Measurements from ENCODE around the gene KLF18. TPM values are rescaled to one million over a fixed set of nuclear protein-coding genes. Genes with fewer than 3 reads are reported as not detected.

KLF18 gene
- total RNA-seq (not detected), polyA plus RNA-seq (not detected)
- long read RNA-seq, donor 1, result 0 reads
- long read RNA-seq, donor 2, result 0 reads
- long read RNA-seq, donor 3, result 0 reads
- long read RNA-seq, donor 4, result 0 reads

DNA sequence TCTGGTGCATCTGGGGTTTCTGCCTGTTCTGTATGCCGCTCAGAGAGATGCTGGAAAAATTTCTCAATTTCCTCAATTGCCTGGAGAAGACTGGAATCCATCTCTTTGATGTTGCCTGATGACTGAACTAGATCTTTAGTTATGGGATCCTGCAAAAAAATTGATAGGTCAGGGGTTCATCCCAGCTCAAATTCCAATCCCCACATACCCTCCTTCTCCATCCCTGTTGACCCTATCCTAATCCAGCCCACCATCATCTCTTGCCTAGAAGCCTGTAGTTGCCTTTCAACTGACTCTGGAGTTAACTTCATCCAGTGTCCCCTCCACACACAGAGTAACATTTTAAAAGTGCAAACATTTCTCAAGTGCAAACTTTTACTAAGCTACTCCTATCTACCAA is at the start of gene KLF18:
KLF18 (minus strand) TSS at position 101 of the 400 bp plus-strand sequence; CDS start at position 101, 0 bp downstream.
- no peak for ATAC-seq

DNA sequence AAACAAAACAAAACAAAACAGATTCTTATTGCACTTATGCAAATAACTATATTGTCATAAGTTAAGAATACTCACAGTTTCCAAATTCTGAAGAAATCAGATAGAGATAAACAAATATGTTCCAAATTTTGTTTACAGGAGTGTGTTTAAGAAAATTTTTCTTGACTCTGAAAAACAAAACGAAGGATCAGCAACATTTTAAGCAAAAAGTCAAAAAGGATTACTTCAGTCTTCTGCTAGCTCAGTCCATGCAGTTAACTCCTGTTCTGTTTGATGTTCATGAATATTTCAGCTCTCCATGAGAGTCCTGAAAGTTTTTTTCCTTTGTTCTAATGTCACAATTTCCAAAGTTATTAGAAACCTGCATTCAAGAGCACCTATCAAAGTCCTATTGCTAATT is 33.2 kb upstream of the KLF18 start:
- H3K27me3 ChIP-seq (ENCODE audit: control insufficient read depth, insufficient read depth), result no peaks in the 10 kb centered on the region
- intact Hi-C loops (cut with DNase I), result no loop called here
- H3K27ac ChIP-seq (ENCODE audit: low read length), result no peak overlapping the region
- H3K4me3 ChIP-seq (ENCODE audit: low read length), result no peak overlapping the region
- 68% methylated on average over 1 of the region's 1 CpG for WGBS
- ATAC-seq, result no peak
- no peak for DNase-seq
- H3K4me1 ChIP-seq (ENCODE audit: control insufficient read depth, insufficient read depth, low read length), result no peaks in the 10 kb centered on the region
- H3K9me3 ChIP-seq (ENCODE audit: control insufficient read depth, low read length), result no peaks in the 10 kb centered on the region

More for the DNA sequence above, at the start of gene KLF18:
- intact Hi-C loops (cut with DNase I), result no loop called here
- WGBS, result 89% methylated on average over 1 of the region's 1 CpG
- Histone ChIP-seq H3K4me3 (ENCODE audit: low read length) (no peak within 1 kb of the TSS), H3K9me3 (ENCODE audit: control insufficient read depth, low read length) (no peaks in the 10 kb centered on the region), H3K4me1 (ENCODE audit: control insufficient read depth, insufficient read depth, low read length) (no peaks in the 10 kb centered on the region), H3K27ac (ENCODE audit: low read length) (no peak within 1 kb of the TSS), H3K27me3 (ENCODE audit: control insufficient read depth, insufficient read depth) (no peaks in the 10 kb centered on the region)
- no peak for DNase-seq

DNA sequence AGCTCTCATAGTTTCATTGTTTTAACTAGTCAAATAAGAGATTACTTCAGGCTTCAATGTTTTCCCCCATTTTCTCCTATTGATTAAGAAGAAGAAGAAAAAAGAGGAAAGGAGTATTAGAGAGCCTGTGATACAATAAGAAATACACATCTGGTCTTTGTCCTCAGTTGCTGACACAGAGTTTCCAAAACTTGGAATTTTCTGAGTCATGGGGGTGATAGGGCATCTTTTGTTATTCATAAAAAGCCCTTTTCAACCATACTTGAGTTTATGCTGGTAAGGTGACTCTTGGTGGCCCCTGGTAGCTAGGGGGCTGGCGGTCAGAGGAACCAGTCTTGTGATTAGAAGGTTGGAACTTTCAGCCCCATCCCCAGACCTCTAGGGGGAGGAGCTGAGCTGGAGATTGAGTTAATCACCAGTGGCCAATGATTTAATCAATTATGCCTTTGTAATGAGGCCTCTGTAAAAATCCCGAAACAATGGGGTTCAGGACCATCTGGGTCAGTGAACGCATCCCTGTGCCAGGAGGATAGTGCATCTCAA is 28.9 kb upstream of the KLF18 start:
- Histone ChIP-seq H3K27me3 (ENCODE audit: control insufficient read depth, insufficient read depth) (no peaks in the 10 kb centered on the region), H3K27ac (ENCODE audit: low read length) (no peak overlapping the region), H3K9me3 (ENCODE audit: control insufficient read depth, low read length) (no peaks in the 10 kb centered on the region), H3K4me3 (ENCODE audit: low read length) (no peak overlapping the region), H3K4me1 (ENCODE audit: control insufficient read depth, insufficient read depth, low read length) (no peaks in the 10 kb centered on the region)
- 83% methylated on average over 3 of the region's 3 CpGs for WGBS
- intact Hi-C loops (cut with DNase I), result no loop called here
- no peak for DNase-seq
- ATAC-seq, result no peak

DNA sequence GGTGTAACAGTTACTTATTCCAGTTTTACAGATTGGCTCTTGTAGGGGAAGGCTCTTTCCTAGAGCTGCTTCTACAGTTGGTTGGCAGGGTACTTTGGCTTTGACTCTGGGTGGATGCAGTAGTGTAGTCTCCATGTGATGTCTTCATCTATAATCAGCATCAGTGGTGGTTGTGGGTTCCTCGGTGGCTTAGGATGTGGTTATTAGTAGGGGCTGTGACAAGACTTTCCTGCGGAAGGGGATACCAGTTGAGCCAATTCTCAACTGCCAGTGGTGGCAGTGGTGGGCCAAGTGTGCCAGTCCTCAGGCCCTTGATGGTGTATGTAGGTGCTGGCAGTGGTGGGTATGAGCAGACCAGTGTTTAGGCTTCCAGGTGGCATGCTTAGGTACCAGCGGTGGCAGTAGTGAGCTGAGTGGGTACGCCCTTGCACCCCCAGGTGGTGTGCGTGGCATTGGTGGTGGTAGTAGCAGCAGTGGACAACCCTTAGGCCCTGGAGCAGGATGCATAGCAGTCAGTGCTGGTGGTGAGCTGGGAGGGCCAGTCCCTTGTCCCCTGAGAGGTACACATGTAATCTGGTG is 27.2 kb upstream of the KLF18 start:
- 91% methylated on average over 5 of the region's 5 CpGs for WGBS
- DNase-seq (no peak), ATAC-seq (no peak)
- Histone ChIP-seq H3K4me1 (ENCODE audit: control insufficient read depth, insufficient read depth, low read length) (no peaks in the 10 kb centered on the region), H3K27me3 (ENCODE audit: control insufficient read depth, insufficient read depth) (no peaks in the 10 kb centered on the region), H3K4me3 (ENCODE audit: low read length) (no peak overlapping the region), H3K27ac (ENCODE audit: low read length) (no peak overlapping the region), H3K9me3 (ENCODE audit: control insufficient read depth, low read length) (no peaks in the 10 kb centered on the region)
- intact Hi-C loops (cut with DNase I), result no loop called here

DNA sequence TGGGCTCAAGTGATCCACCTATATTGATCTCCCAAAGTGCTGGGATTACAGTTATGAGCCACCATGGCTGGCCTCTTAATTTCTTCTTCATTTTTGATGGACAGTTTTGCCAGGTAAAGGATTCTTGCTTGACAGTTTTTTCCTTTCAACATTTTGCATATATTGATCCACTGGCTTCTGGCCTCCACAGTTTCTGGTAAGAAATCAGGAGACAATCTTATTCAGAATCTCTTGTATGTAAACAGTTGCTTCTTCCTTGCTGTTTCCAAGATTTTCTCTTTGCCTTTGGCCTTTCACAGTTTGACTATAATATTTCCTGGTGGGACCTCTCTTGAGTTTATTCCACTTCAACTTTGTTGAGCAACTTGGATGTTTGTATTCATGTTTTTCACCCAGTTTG is 20.1 kb upstream of the KLF18 start:
- intact Hi-C loops (cut with DNase I), result no loop called here
- Histone ChIP-seq H3K27me3 (ENCODE audit: control insufficient read depth, insufficient read depth) (no peaks in the 10 kb centered on the region), H3K4me3 (ENCODE audit: low read length) (no peak overlapping the region), H3K4me1 (ENCODE audit: control insufficient read depth, insufficient read depth, low read length) (no peaks in the 10 kb centered on the region), H3K9me3 (ENCODE audit: control insufficient read depth, low read length) (no peaks in the 10 kb centered on the region), H3K27ac (ENCODE audit: low read length) (no peak overlapping the region)
- DNase-seq (no peak), ATAC-seq (no peak)

DNA sequence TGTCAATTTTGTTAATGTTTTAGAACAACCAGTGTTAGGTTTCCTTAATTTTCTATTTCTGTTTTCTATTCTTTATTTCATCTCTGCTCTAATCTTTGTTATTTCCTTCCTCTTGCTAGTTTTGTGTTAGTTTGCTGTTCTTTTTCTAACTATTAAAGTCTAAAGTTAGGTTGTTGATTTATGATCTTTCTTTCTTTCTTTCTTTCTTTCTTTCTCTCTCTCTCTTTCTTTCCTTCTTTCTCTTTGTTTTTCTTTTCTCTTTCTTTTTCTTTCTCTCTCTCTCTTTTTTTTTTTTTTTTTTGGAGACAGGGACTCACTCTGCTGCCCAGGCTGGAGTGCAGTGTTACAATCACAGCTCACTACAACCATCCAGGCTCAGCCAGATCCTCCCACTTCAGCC is 17.4 kb upstream of the KLF18 start:
- Histone ChIP-seq H3K27me3 (ENCODE audit: control insufficient read depth, insufficient read depth) (no peaks in the 10 kb centered on the region), H3K27ac (ENCODE audit: low read length) (no peak overlapping the region), H3K4me1 (ENCODE audit: control insufficient read depth, insufficient read depth, low read length) (no peaks in the 10 kb centered on the region), H3K4me3 (ENCODE audit: low read length) (no peak overlapping the region), H3K9me3 (ENCODE audit: control insufficient read depth, low read length) (no peaks in the 10 kb centered on the region)
- DNase-seq (no peak), ATAC-seq (no peak)
- intact Hi-C loops (cut with DNase I), result no loop called here

DNA sequence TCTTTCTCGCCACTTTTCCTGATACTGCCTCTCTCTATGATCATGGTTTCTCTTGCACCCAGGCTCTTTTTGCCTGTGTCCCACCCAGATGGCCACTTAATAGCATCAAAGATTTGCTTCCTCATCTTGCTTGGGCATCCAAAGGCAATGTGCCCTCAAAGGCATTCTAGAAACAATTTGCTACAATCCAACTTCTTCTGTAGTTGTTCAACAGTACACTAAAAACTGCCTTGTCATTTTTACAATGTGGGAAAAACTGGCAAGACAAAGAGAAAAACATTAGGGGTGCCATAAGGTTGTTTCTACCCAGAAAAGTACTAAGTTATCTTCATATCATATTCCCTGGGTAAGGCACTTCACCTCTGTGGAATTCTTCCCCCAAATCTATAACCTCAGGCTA is 16.5 kb upstream of the KLF18 start:
- Histone ChIP-seq H3K27ac (ENCODE audit: low read length) (no peak overlapping the region), H3K9me3 (ENCODE audit: control insufficient read depth, low read length) (no peaks in the 10 kb centered on the region), H3K4me1 (ENCODE audit: control insufficient read depth, insufficient read depth, low read length) (no peaks in the 10 kb centered on the region), H3K4me3 (ENCODE audit: low read length) (no peak overlapping the region), H3K27me3 (ENCODE audit: control insufficient read depth, insufficient read depth) (no peaks in the 10 kb centered on the region)
- no peak for DNase-seq
- WGBS, result 70% methylated on average over 1 of the region's 1 CpG
- no peak for ATAC-seq
- intact Hi-C loops (cut with DNase I), result no loop called here

DNA sequence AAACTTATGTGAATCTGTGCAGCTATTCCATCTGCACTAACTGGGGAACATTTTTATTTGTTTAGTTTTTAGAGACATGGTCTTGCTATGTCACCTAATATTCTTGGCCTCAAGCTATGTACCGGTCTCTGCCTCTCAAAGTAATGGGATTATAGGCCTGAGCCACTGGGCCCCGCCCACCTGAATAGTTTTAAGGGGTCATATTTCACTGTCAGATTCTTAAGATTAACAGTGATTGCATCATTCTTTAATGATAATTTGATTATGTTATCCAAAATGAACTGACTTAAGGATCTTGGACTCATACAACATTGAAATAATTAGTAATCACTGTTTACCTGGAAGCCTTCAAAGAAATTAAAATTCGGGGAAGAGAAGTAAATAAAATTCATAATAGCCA is 12.6 kb upstream of the KLF18 start:
- no peak for DNase-seq
- ATAC-seq, result no peak
- H3K4me3 ChIP-seq (ENCODE audit: low read length), result no peak overlapping the region
- H3K4me1 ChIP-seq (ENCODE audit: control insufficient read depth, insufficient read depth, low read length), result no peaks in the 10 kb centered on the region
- H3K9me3 ChIP-seq (ENCODE audit: control insufficient read depth, low read length), result no peaks in the 10 kb centered on the region
- H3K27me3 ChIP-seq (ENCODE audit: control insufficient read depth, insufficient read depth), result peaks cover 3% of the 10 kb centered on the region
- WGBS, result 87% methylated on average over 3 of the region's 3 CpGs
- no peak overlapping the region for H3K27ac ChIP-seq (ENCODE audit: low read length)
- intact Hi-C loops (cut with DNase I), result no loop called here

DNA sequence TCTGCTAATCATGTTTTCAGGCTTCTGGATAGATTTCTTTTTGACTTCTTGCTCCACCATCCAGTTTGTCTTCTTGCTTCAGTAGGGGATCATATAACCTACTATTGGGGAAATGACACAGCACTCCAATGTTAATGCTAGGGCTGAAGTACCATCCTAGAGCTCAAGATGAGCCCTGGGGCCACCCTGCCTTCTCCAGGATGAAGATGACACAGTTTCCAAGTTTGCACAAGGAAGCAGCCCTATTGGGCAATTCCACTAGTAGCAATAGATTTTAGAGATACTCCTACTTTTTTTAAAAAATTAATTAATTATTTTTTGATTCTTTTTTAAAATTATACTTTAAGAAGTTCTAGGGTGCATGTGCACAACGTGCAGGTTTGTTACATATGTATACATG is 11.3 kb upstream of the KLF18 start:
- H3K9me3 ChIP-seq (ENCODE audit: control insufficient read depth, low read length), result no peaks in the 10 kb centered on the region
- peaks cover 3% of the 10 kb centered on the region for H3K27me3 ChIP-seq (ENCODE audit: control insufficient read depth, insufficient read depth)
- H3K4me1 ChIP-seq (ENCODE audit: control insufficient read depth, insufficient read depth, low read length), result no peaks in the 10 kb centered on the region
- no peak for ATAC-seq
- no peak for DNase-seq
- no peak overlapping the region for H3K27ac ChIP-seq (ENCODE audit: low read length)
- H3K4me3 ChIP-seq (ENCODE audit: low read length), result no peak overlapping the region
- 85% methylated on average over 1 of the region's 1 CpG for WGBS
- intact Hi-C loops (cut with DNase I), result no loop called here

DNA sequence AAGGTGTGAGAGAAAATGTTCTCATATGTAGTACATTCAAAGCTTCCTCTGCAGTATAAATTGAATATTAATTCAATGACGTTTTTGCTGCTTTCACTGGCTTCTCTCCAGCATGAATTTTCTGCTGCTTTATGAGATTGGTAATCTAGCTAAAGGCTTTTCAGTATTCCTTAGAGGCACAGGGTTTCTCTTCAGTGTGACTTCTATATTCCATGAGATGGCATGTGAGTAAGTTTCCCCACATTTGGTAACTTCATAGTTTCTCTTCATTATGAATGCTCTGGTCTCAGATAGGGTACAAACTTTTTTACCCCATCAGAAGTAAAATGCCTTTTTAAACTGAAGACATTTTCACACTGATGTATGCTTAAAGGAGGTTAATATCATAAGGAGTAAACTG is 10.4 kb upstream of the KLF18 start:
- H3K27ac ChIP-seq (ENCODE audit: low read length), result no peak overlapping the region
- DNase-seq (no peak), ATAC-seq (no peak)
- H3K9me3 ChIP-seq (ENCODE audit: control insufficient read depth, low read length), result no peaks in the 10 kb centered on the region
- intact Hi-C loops (cut with DNase I), result no loop called here
- WGBS, result 22% methylated on average over 1 of the region's 1 CpG
- no peaks in the 10 kb centered on the region for H3K4me1 ChIP-seq (ENCODE audit: control insufficient read depth, insufficient read depth, low read length)
- peaks cover 3% of the 10 kb centered on the region for H3K27me3 ChIP-seq (ENCODE audit: control insufficient read depth, insufficient read depth)
- H3K4me3 ChIP-seq (ENCODE audit: low read length), result no peak overlapping the region

DNA sequence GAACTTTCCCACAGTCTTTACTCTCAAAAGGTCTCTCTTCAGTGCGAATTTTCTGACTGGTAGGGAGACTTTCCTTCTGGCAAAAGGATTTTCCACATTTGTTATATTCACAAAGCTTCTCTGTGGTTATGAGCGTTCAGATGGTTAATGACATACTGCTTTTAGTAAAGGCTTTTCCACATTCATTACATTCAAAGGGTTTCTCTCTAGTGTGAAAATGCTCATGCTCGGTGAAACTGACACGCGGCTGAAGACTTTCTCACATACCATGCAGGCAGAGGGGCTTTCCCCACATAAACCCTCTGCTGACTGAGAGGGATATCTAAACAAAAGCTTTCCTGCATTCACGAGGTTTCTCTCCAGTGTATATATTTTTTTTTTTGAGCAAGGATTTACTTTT is 9.9 kb upstream of the KLF18 start:
- Histone ChIP-seq H3K9me3 (ENCODE audit: control insufficient read depth, low read length) (no peaks in the 10 kb centered on the region), H3K27ac (ENCODE audit: low read length) (no peak overlapping the region), H3K4me1 (ENCODE audit: control insufficient read depth, insufficient read depth, low read length) (no peaks in the 10 kb centered on the region), H3K4me3 (ENCODE audit: low read length) (no peak overlapping the region), H3K27me3 (ENCODE audit: control insufficient read depth, insufficient read depth) (peaks cover 3% of the 10 kb centered on the region)
- intact Hi-C loops (cut with DNase I), result no loop called here
- DNase-seq (no peak), ATAC-seq (no peak)
- 61% methylated on average over 6 of the region's 6 CpGs for WGBS

DNA sequence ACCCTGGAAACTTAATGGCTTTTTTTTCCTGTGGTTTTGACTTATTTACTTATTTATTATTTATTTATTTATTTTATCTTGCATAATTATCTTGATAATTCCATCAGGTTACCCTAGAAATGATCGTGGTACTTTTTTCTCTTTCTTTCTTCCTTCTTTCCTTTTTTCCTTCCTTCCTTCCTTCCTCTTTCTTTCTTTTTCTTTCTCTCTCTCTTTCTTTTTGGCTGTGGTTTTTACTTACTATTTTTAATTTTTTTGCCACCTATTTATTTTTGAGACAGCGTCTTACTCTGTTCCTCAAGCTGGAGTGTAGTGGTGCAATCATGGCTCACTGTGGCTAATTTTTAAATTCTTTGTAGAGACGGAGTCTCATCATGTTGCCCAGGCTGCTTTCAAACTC is 6.2 kb upstream of the KLF18 start:
- 83% methylated on average over 3 of the region's 3 CpGs for WGBS
- DNase-seq, result no peak

More for the DNA sequence above, 6.2 kb upstream of the KLF18 start:
- no peaks in the 10 kb centered on the region for H3K9me3 ChIP-seq (ENCODE audit: control insufficient read depth, low read length)
- no peaks in the 10 kb centered on the region for H3K4me1 ChIP-seq (ENCODE audit: control insufficient read depth, insufficient read depth, low read length)
- ATAC-seq, result no peak
- H3K4me3 ChIP-seq (ENCODE audit: low read length), result no peak overlapping the region
- intact Hi-C loops (cut with DNase I), result no loop called here
- H3K27ac ChIP-seq (ENCODE audit: low read length), result no peak overlapping the region
- peaks cover 3% of the 10 kb centered on the region for H3K27me3 ChIP-seq (ENCODE audit: control insufficient read depth, insufficient read depth)

All from right cardiac atrium (tissue), 5 donors.